Pons (tissue), 1 donor: ENCODE measurements around the gene KIF3C.
A peak's percentile ranks its signal among the peaks of the same experiment; 100 is the strongest.
"Not testable (repeated sequence)": the region's sequence is repeated elsewhere in the genome, so short reads cannot be mapped to it uniquely, and the experiment has no call there.

Source experiments
- DNase-seq: peaks from one replicate; pipeline ENCODE4 v3.0.0-alpha.2; 2016; ENCODE audit warnings: low spot score

The KIF3C gene

GRCh38 chr2:25915944-25916772 is 66.1 kb downstream of the KIF3C start:
- DNase-seq: not testable (repeated sequence)

- not testable (repeated sequence) for DNase-seq
These were observed 66.9 kb downstream of the KIF3C start for GRCh38 chr2:25915411-25915810.

- DNase-seq: not testable (repeated sequence)
These were observed 68.7 kb downstream of the KIF3C start for GRCh38 chr2:25913696-25913973.

- DNase-seq: no peak
These were observed 69.2 kb downstream of the KIF3C start for GRCh38 chr2:25912851-25913695.

GRCh38 chr2:25909574-25909973 is 72.7 kb downstream of the KIF3C start:
- not testable (repeated sequence) for DNase-seq

GRCh38 chr2:25905126-25905525 is 77.2 kb downstream of the KIF3C start:
- no peak for DNase-seq

- DNase-seq: no peak
These were observed 79.0 kb downstream of the KIF3C start for GRCh38 chr2:25903216-25903776.

- DNase-seq: no peak
These were observed 82.8 kb downstream of the KIF3C start for GRCh38 chr2:25899404-25899970.

- no peak for DNase-seq
These were observed 84.8 kb downstream of the KIF3C start for GRCh38 chr2:25897506-25897905.

- DNase-seq: not testable (repeated sequence)
These were observed 86.0 kb downstream of the KIF3C start for GRCh38 chr2:25896308-25896707.

- DNase-seq: no peak
These were observed 86.7 kb downstream of the KIF3C start for GRCh38 chr2:25895610-25896009.

- DNase-seq: no peak
These were observed 87.3 kb downstream of the KIF3C start for GRCh38 chr2:25895018-25895417.

- DNase-seq: peak; percentile 39
These were observed 88.0 kb downstream of the KIF3C start for GRCh38 chr2:25894135-25894830.

GRCh38 chr2:25891672-25892071 is 90.6 kb downstream of the KIF3C start:
- no peak for DNase-seq

GRCh38 chr2:25887624-25888242 is 94.6 kb downstream of the KIF3C start:
- DNase-seq: no peak

- DNase-seq: no peak
These were observed 96.4 kb downstream of the KIF3C start for GRCh38 chr2:25885933-25886332.

GRCh38 chr2:25881764-25882163 is 100.5 kb downstream of the KIF3C start:
- DNase-seq: no peak

GRCh38 chr2:25879133-25879730 is 103.1 kb downstream of the KIF3C start:
- no peak for DNase-seq

- DNase-seq: peak; percentile 95
These were observed 103.8 kb downstream of the KIF3C start, which contains the start of gene ASXL2 for GRCh38 chr2:25878361-25879132. TSS of gene ASXL2 (minus strand) at chr2:25878487. CDS start at chr2:25878222, 265 bp downstream.
